Endothelial cell of umbilical vein (primary cell): ENCODE data around the gene ADAMTS19. TPM values are rescaled to one million over a fixed set of nuclear protein-coding genes. Genes with fewer than 3 reads are reported as not detected.
"Not testable (repeated sequence)": the region's sequence is repeated elsewhere in the genome, so short reads cannot be mapped to it uniquely, and the experiment has no call there.

ENCODE experiments used
- BruUV-seq: library from RNA; stranded (reverse); fragments of 400-500 nt; replicated peaks from 2 replicates; lab custom pipeline; 2021; lab: Mats Ljungman, UMichigan
- CTCF ChIA-PET: fragments of 300-600, 350-600 bp; sonication (Branson Sonifier 250); formaldehyde crosslinking; loops from one replicate; lab custom pipeline; 2021; ENCODE audit warnings: antibody characterized with exemption, inconsistent platforms; lab: Charles Lee
- POLR2A ChIA-PET: fragments of 300-600, 350-600 bp; sonication (Branson Sonifier 250); formaldehyde crosslinking; loops from one replicate; lab custom pipeline; 2021; ENCODE audit warnings: antibody characterized with exemption, inconsistent platforms; lab: Charles Lee
- DNase-seq: peaks from one replicate; pipeline ENCODE4 v3.0.0-alpha.2; 2011; ENCODE audit warnings: low read depth, low spot score
- FAIRE-seq: peaks from 2 replicates; lab custom pipeline; 2011; peaks lifted over from hg19 to GRCh38; lab: Jason Lieb, UNC
- H2AFZ ChIP-seq: 2 replicates; pipeline ENCODE4 v1.6.0; 2012; ENCODE audit warnings: low read depth, low read length, control low read depth, inconsistent platforms
- H3K27ac ChIP-seq: 2 replicates; pipeline ENCODE4 v1.5.1; 2011; ENCODE audit warnings: low read depth, mild to moderate bottlenecking, control low read depth, low read length, moderate library complexity; ENCODE audit not compliant: insufficient read depth
- H3K27me3 ChIP-seq, 2 experiments: 2 replicates each; pipeline versions ENCODE4 v1.6.0 to v1.6.1; 2011; ENCODE audit warnings: low read length in 2 of 2, mixed read lengths in 1 of 2; ENCODE audit not compliant: control insufficient read depth in 2 of 2, insufficient read depth in 2 of 2
- H3K36me3 ChIP-seq, 2 experiments: 2 replicates in 1 of 2; 3 replicates in 1 of 2; pipeline ENCODE4 v1.5.1; 2011; ENCODE audit warnings: low read length in 2 of 2, mild to moderate bottlenecking in 1 of 2, moderate library complexity in 1 of 2; ENCODE audit not compliant: control insufficient read depth in 2 of 2, insufficient read depth in 2 of 2; ENCODE audit errors: extremely low read depth in 1 of 2
- H3K4me1 ChIP-seq: 3 replicates; pipeline ENCODE4 v1.5.1; 2011; ENCODE audit warnings: mild to moderate bottlenecking, low read length; ENCODE audit not compliant: control insufficient read depth, insufficient read depth; ENCODE audit errors: extremely low read depth
- H3K4me2 ChIP-seq: 2 replicates; pipeline ENCODE4 v1.6.1; 2011; ENCODE audit warnings: low read length, control low read depth, mixed read lengths; ENCODE audit not compliant: insufficient read depth
- H3K4me3 ChIP-seq, 3 experiments: fragments of 200-600 bp in 1 of 3; sonication (generic), shearing (Covaris generic) in 1 of 3; replicated peaks in 1 of 3; 2 replicates each; pipeline ENCODE4 v1.5.1; 2011 to 2016; ENCODE audit warnings: control low read depth in 3 of 3, low read length in 3 of 3, mild to moderate bottlenecking in 2 of 3, inconsistent platforms in 1 of 3, low read depth in 1 of 3, moderate library complexity in 1 of 3; ENCODE audit not compliant: insufficient read depth in 1 of 3
- H3K79me2 ChIP-seq: 2 replicates; pipeline ENCODE4 v1.6.0; 2012; ENCODE audit warnings: low read length, inconsistent platforms; ENCODE audit not compliant: control insufficient read depth, insufficient read depth
- H3K9ac ChIP-seq: replicated peaks from 2 replicates; pipeline ENCODE3; 2011; ENCODE audit warnings: low read length, control low read depth; ENCODE audit not compliant: insufficient read depth; ENCODE audit errors: extremely low read depth
- H3K9me1 ChIP-seq: replicated peaks from 3 replicates; pipeline ENCODE4 v1.6.0; 2011; ENCODE audit warnings: mild to moderate bottlenecking, low read length; ENCODE audit not compliant: control insufficient read depth, insufficient read depth; ENCODE audit errors: extremely low read depth
- H3K9me3 ChIP-seq: replicated peaks from 2 replicates; pipeline ENCODE4 v1.5.1; 2012; ENCODE audit warnings: low read length, inconsistent platforms; ENCODE audit not compliant: control insufficient read depth, insufficient read depth
- H4K20me1 ChIP-seq: replicated peaks from 2 replicates; pipeline ENCODE3; 2011; ENCODE audit warnings: mild to moderate bottlenecking, low read length; ENCODE audit not compliant: control insufficient read depth, insufficient read depth; ENCODE audit errors: extremely low read depth
- EZH2 ChIP-seq: IDR thresholded peaks from 2 replicates; pipeline ENCODE4 v1.6.1; 2012; ENCODE audit warnings: borderline replicate concordance, low read depth, mild to moderate bottlenecking, moderate library complexity, low read length, inconsistent platforms; ENCODE audit not compliant: severe bottlenecking
- FOS ChIP-seq: IDR thresholded peaks from 2 replicates; pipeline ENCODE4 v1.6.1; 2011; ENCODE audit warnings: mild to moderate bottlenecking, low read length, moderate library complexity, borderline replicate concordance; ENCODE audit not compliant: insufficient read depth
- GATA2 ChIP-seq: IDR thresholded peaks from 2 replicates; pipeline ENCODE4 v1.7.0; 2011; ENCODE audit warnings: low read depth, mild to moderate bottlenecking, moderate library complexity, mixed read lengths, low read length; ENCODE audit not compliant: insufficient read length, insufficient read depth
- JUN ChIP-seq: IDR thresholded peaks from 2 replicates; pipeline ENCODE4 v1.6.1; 2011; ENCODE audit warnings: borderline replicate concordance, low read depth; ENCODE audit not compliant: insufficient read length, insufficient read depth
- MYC ChIP-seq: IDR thresholded peaks from one replicate; pipeline ENCODE4 v1.6.1; 2011; ENCODE audit warnings: mild to moderate bottlenecking, low read depth, low read length
- POLR2A ChIP-seq: IDR thresholded peaks from 2 replicates; pipeline ENCODE4 v1.6.1; 2012; ENCODE audit warnings: low read depth, mild to moderate bottlenecking, control low read depth, low read length
- POLR2AphosphoS5 ChIP-seq: IDR thresholded peaks from 2 replicates; pipeline ENCODE4 v1.6.1; 2012; ENCODE audit warnings: low read depth, mild to moderate bottlenecking, control low read depth, low read length, moderate library complexity; ENCODE audit not compliant: insufficient read depth
- dilution Hi-C: fragments of 300-500 bp; cut with MboI; formaldehyde crosslinking; loops from one replicate; pipeline ENCODE4 v1.15.0; 2019; ENCODE audit warnings: low sequenced_read_pairs; ENCODE audit not compliant: extremely low pct_ligation_motif_present
- intact Hi-C: fragments of 100-400 bp; cut with micrococcal nuclease; formaldehyde crosslinking; loops from one replicate; pipeline ENCODE4 v1.10.0; 2022
- polyA plus RNA-seq, 4 experiments: library from polyadenylated mRNA; depleted of rRNA in 3 of 4; stranded (reverse) in 3 of 4; unstranded in 1 of 4; fragments of >200 nt; gene quantifications; 2 replicates each; pipeline versions ENCODE4 v1.2.1 to v1.2.3, GENCODE V29; 2011 to 2012; ENCODE audit warnings: missing spikeins in 1 of 4
- total RNA-seq: library from RNA; stranded (reverse); gene quantifications from 2 replicates; pipeline ENCODE4 v1.2.3, GENCODE V29; 2021
- TF ChIP-seq, protein P1 (sequence below), 2 donors: IDR thresholded peaks; 1 replicate in 1 of 2; 2 replicates in 1 of 2; pipeline ENCODE4 v1.5.1; 2011; ENCODE audit warnings: low read length in 2 of 2, mild to moderate bottlenecking in 2 of 2, moderate library complexity in 2 of 2, control low read depth in 1 of 2, inconsistent platforms in 1 of 2, low read depth in 1 of 2; ENCODE audit not compliant: insufficient read depth in 1 of 2; ENCODE audit errors: extremely low read depth in 1 of 2
- TF ChIP-seq, protein P2 (sequence below): IDR thresholded peaks from 2 replicates; pipeline ENCODE4 v1.6.1; 2011; ENCODE audit not compliant: insufficient read depth, insufficient read length

Gene ADAMTS19
- total and polyA plus RNA-seq, 2 donors (not counting 3 experiments of a cell fraction or from before 2014, with no cell fraction given): not detected

DNA sequence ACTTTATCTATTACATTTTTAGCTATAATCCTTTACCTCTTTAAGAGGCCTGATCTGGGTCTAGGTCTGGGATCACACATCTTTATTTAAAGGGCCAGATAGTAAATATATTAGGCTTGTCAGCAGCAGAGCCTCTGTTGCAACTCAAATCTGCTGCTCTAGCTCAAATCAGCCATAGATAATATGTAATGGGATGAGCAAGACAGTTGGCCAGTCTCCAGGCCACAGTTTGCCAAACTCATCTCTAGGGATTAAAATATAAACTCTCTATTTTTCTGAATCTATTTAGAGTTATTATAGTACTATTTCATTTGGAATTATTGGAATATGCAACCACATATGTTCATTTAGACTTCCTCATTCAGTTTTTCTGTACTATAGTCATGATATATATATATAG, 171.9 kb downstream of the ADAMTS19 start:
- H3K79me2 ChIP-seq: no peaks in the 10 kb centered on the region
- no peak for TF ChIP-seq MYC
- TF ChIP-seq EZH2: no peak
- TF ChIP-seq POLR2A: no peak
- TF ChIP-seq, protein P1, sequence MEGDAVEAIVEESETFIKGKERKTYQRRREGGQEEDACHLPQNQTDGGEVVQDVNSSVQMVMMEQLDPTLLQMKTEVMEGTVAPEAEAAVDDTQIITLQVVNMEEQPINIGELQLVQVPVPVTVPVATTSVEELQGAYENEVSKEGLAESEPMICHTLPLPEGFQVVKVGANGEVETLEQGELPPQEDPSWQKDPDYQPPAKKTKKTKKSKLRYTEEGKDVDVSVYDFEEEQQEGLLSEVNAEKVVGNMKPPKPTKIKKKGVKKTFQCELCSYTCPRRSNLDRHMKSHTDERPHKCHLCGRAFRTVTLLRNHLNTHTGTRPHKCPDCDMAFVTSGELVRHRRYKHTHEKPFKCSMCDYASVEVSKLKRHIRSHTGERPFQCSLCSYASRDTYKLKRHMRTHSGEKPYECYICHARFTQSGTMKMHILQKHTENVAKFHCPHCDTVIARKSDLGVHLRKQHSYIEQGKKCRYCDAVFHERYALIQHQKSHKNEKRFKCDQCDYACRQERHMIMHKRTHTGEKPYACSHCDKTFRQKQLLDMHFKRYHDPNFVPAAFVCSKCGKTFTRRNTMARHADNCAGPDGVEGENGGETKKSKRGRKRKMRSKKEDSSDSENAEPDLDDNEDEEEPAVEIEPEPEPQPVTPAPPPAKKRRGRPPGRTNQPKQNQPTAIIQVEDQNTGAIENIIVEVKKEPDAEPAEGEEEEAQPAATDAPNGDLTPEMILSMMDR (IDR thresholded peaks at IDR 0.05; ENCODE audit: extremely low read depth in 1 of 2, insufficient read depth in 1 of 2, low read depth in 1 of 2, low read length in 2 of 2): no peak
- TF ChIP-seq FOS: no peak
- TF ChIP-seq, protein P2, sequence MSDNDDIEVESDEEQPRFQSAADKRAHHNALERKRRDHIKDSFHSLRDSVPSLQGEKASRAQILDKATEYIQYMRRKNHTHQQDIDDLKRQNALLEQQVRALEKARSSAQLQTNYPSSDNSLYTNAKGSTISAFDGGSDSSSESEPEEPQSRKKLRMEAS: no peak
- TF ChIP-seq POLR2AphosphoS5: no peak
- no peak for TF ChIP-seq GATA2
- no peak for TF ChIP-seq JUN
- no peak overlapping the region for H3K4me2 ChIP-seq
- DNase-seq: no peak
- H3K9me1 ChIP-seq: no peaks in the 10 kb centered on the region
- no peak overlapping the region for H2AFZ ChIP-seq
- intact Hi-C loops: no loop called here
- H3K36me3 ChIP-seq: no peaks in the 10 kb centered on the region
- no peak overlapping the region for H3K4me3 ChIP-seq
- no peaks in the 10 kb centered on the region for H3K4me1 ChIP-seq
- H4K20me1 ChIP-seq: no peaks in the 10 kb centered on the region
- dilution Hi-C loops: no loop called here
- FAIRE-seq: no peak
- H3K9me3 ChIP-seq: no peaks in the 10 kb centered on the region
- BruUV-seq: no TSS peak
- no peak overlapping the region for H3K9ac ChIP-seq
- H3K27ac ChIP-seq: no peak overlapping the region
- ChIA-PET POLR2A (no interaction called here), CTCF (no interaction called here)
- H3K27me3 ChIP-seq: no peaks in the 10 kb centered on the region

DNA sequence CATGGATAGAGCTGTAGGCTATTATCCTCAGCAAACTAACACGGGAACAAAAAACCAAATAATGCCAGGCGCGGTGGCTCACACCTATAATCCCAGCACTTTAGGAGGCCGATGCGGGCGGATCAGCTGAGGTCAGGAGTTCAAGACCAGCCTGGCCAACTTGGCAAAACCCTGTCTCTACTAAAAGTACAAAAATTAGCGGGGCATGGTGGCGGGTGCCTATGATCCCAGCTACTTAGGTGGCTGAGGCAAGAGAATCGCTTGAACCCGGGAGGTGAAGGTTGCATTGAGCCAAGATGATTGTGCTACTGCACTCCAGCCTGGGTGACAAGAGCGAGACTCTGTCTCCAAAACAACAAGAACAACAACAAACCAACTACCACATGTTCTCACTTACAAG, 177.4 kb downstream of the ADAMTS19 start:
- BruUV-seq, POLR2A ChIA-PET, H3K36me3 ChIP-seq, H3K4me2 ChIP-seq, H3K27me3 ChIP-seq, CTCF ChIA-PET, intact Hi-C loops, H3K9me3 ChIP-seq, H3K9ac ChIP-seq, dilution Hi-C loops, H2AFZ ChIP-seq, H3K9me1 ChIP-seq, H3K27ac ChIP-seq, FAIRE-seq, H3K4me3 ChIP-seq, H4K20me1 ChIP-seq, H3K4me1 ChIP-seq, DNase-seq, H3K79me2 ChIP-seq: not testable (repeated sequence)
